Activated CD4-positive, alpha-beta memory T cell treated with anti-CD3 and anti-CD28 coated beads for 36 hours (primary cell): ENCODE results near the gene GDAP1L1. TPM values are rescaled to one million over a fixed set of nuclear protein-coding genes. Genes with fewer than 3 reads are reported as not detected.
"Not testable (repeated sequence)": the region's sequence is repeated elsewhere in the genome, so short reads cannot be mapped to it uniquely, and the experiment has no call there.

Source experiments
- CTCF ChIA-PET: fragments of 350-600 bp; sonication (Branson Sonifier 250); formaldehyde crosslinking; loops from one replicate; lab custom pipeline; 2021; ENCODE audit warnings: antibody characterized with exemption, inconsistent platforms; lab: Charles Lee
- POLR2A ChIA-PET: fragments of 350-600 bp; sonication (Branson Sonifier 250); formaldehyde crosslinking; loops from one replicate; lab custom pipeline; 2021; ENCODE audit warnings: antibody characterized with exemption; lab: Charles Lee
- DNase-seq: peaks from one replicate; pipeline ENCODE4 v3.0.0-alpha.2; 2020
- H3K27ac Mint-ChIP-seq: one replicate; pipeline ENCODE4 v1.8.0; 2021; ENCODE audit warnings: mixed read lengths
- H3K27me3 Mint-ChIP-seq: one replicate; pipeline ENCODE4 v1.8.0; 2021; ENCODE audit warnings: mixed read lengths
- H3K36me3 Mint-ChIP-seq: one replicate; pipeline ENCODE4 v1.8.0; 2021; ENCODE audit warnings: mixed read lengths
- H3K4me1 Mint-ChIP-seq: one replicate; pipeline ENCODE4 v1.8.0; 2021; ENCODE audit warnings: low read depth, mixed read lengths
- H3K4me3 Mint-ChIP-seq: one replicate; pipeline ENCODE4 v1.8.0; 2021; ENCODE audit warnings: mild to moderate bottlenecking, mixed read lengths
- H3K9me3 Mint-ChIP-seq: one replicate; pipeline ENCODE4 v1.8.0; 2021; ENCODE audit warnings: mixed read lengths
- intact Hi-C: fragments of 100-400 bp; cut with micrococcal nuclease; formaldehyde crosslinking; loops from one replicate; pipeline ENCODE4 v1.15.1; 2023
- total RNA-seq, 2 experiments: library from RNA; stranded (reverse); gene quantifications; one replicate each; pipeline ENCODE4 v1.2.3, GENCODE V29; 2021

Gene GDAP1L1
- total RNA-seq, 2 experiments from 2014 or later = not detected

- Mint-ChIP-seq H3K4me1 (peaks cover 18% of the 10 kb centered on the region), H3K4me3 (peak overlapping the region; percentile 87), H3K27ac (peak overlapping the region; percentile 72), H3K27me3 (no peaks in the 10 kb centered on the region), H3K9me3 (no peaks in the 10 kb centered on the region), H3K36me3 (peaks cover 1% of the 10 kb centered on the region)
- DNase-seq = no peak
- intact Hi-C loops = loop anchor here (2.0 to 5.0 kb wide), 2 partner anchors 77 to 193 kb away; no protein-coding TSS in a partner anchor
- ChIA-PET CTCF (interaction anchor here (0.9 to 10.4 kb wide), 20 partner anchors 8 to 299 kb away, joined by 3 to 453 read pairs (median 5); partner anchors contain the start of gene OSER1), POLR2A (interaction anchor here (1.6 to 2.7 kb wide), 2 partner anchors 92 to 98 kb away, joined by 6 to 21 read pairs; no protein-coding TSS in a partner anchor)
These were observed 62.9 kb downstream of the GDAP1L1 start for GRCh38 chr20:44309763-44310663.

- no peaks in the 10 kb centered on the region for H3K9me3 Mint-ChIP-seq
- peak; percentile 98 for DNase-seq
- ChIA-PET CTCF (interaction anchor here (0.6 to 10.4 kb wide), 34 partner anchors 9 to 721 kb away, joined by 3 to 453 read pairs (median 4); partner anchors contain the start of genes GDAP1L1, IFT52 and OSER1), POLR2A (interaction anchor here (0.6 to 2.7 kb wide), 5 partner anchors 14 to 103 kb away, joined by 3 to 21 read pairs (median 5); no protein-coding TSS in a partner anchor)
- peak within 1 kb of the TSS; percentile 87 for H3K4me3 Mint-ChIP-seq
- no peaks in the 10 kb centered on the region for H3K36me3 Mint-ChIP-seq
- intact Hi-C loops = loop anchor here (1.0 to 5.0 kb wide), 3 partner anchors 76 to 194 kb away; no protein-coding TSS in a partner anchor
- peak within 1 kb of the TSS; percentile 76 for H3K27ac Mint-ChIP-seq
- H3K27me3 Mint-ChIP-seq = no peaks in the 10 kb centered on the region
- H3K4me1 Mint-ChIP-seq = peaks cover 18% of the 10 kb centered on the region
These were observed 63.8 kb downstream of the GDAP1L1 start, which contains the start of gene FITM2 for GRCh38 chr20:44310664-44311639. Gene FITM2, minus strand, starts transcription at chr20:44311202. Its CDS starts 54 bp downstream, at chr20:44311148.

GRCh38 chr20:44314870-44315269 is 67.8 kb downstream of the GDAP1L1 start:
- ChIA-PET CTCF (interaction anchor here (10.4 kb wide), 1 partner anchor 99 kb away, joined by 453 read pairs; no protein-coding TSS in a partner anchor), POLR2A (interaction anchor here (0.6 to 0.7 kb wide), 2 partner anchors 85 to 103 kb away, joined by 3 to 4 read pairs; no protein-coding TSS in a partner anchor)
- no peak for DNase-seq
- H3K9me3 Mint-ChIP-seq = no peaks in the 10 kb centered on the region
- peaks cover 11% of the 10 kb centered on the region for H3K4me1 Mint-ChIP-seq
- no peaks in the 10 kb centered on the region for H3K36me3 Mint-ChIP-seq
- no peak overlapping the region for H3K4me3 Mint-ChIP-seq
- no peak overlapping the region for H3K27ac Mint-ChIP-seq
- intact Hi-C loops = loop anchor here (5.0 kb wide), 1 partner anchor 72 kb away; no protein-coding TSS in a partner anchor
- H3K27me3 Mint-ChIP-seq = no peaks in the 10 kb centered on the region

DNA sequence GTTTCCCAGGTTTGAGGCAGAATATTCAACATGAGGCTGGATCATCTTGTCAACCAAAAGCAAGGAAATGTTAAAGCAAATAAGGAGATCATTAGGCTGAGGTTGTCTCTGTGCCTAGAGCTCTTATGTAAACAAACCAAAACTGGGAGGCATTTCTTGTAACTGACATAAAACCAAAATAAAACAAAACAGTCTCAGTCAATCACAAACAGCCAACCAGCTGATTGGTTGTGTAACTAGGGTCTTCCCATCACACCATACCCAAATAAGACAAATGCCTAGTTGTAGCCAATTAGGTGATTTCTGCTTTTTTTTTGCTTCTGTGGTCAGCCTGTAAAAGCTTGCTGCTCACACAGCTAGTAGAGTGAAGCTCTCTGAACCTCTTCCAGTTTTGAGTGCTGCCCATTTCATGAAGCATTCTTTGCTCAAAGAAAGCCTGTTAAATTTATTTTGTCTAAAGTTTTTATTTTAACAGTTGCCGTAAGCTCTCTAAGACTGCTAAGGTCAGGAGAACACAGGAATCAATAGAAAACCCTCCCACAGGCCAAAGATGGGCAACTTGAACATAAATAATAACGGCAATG is 72.8 kb downstream of the GDAP1L1 start:
- ChIA-PET CTCF (interaction anchor here (0.7 to 3.9 kb wide), 5 partner anchors 9 to 178 kb away, joined by 3 to 14 read pairs (median 4); partner anchors contain the start of gene FITM2), POLR2A (no interaction called here)
- H3K4me3 Mint-ChIP-seq = no peak overlapping the region

DNA sequence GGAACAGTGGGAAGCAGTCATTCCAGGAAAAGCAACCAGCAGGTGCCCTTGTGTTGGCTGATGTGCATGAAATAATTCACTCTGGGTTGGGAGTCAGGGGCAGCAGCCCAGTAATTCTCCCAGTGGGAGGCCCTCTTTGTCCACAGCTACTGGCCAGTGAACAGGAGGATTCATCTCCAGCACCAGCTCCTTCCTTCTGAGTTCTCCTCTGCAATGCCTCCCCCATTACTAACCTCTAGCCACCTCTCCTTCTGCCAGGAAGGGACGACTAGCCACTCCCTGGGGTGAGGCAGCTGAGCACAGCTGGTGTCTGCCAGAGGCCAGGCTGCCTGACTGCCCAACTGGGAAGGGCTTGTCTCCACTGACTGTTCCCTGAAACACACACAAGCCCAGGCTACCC is 77.2 kb downstream of the GDAP1L1 start:
- no peaks in the 10 kb centered on the region for H3K4me1 Mint-ChIP-seq
- CTCF ChIA-PET = interaction anchor here (1.0 to 3.2 kb wide), 3 partner anchors 14 to 208 kb away, joined by 3 to 11 read pairs (median 4); partner anchors contain the start of gene FITM2
- no peaks in the 10 kb centered on the region for H3K9me3 Mint-ChIP-seq
- no peak overlapping the region for H3K27ac Mint-ChIP-seq
- H3K36me3 Mint-ChIP-seq = no peaks in the 10 kb centered on the region
- DNase-seq = no peak
- POLR2A ChIA-PET = interaction anchor here (1.2 kb wide), 1 partner anchor 14 kb away, joined by 4 read pairs; no protein-coding TSS in a partner anchor
- no peak overlapping the region for H3K4me3 Mint-ChIP-seq
- H3K27me3 Mint-ChIP-seq = peaks cover 3% of the 10 kb centered on the region
- intact Hi-C loops = no loop called here

More for the DNA sequence above, 72.8 kb downstream of the GDAP1L1 start:
- Mint-ChIP-seq H3K27ac (no peak overlapping the region), H3K36me3 (no peaks in the 10 kb centered on the region), H3K9me3 (no peaks in the 10 kb centered on the region), H3K27me3 (peaks cover 1% of the 10 kb centered on the region), H3K4me1 (no peaks in the 10 kb centered on the region)
- intact Hi-C loops = no loop called here
- DNase-seq = no peak

GRCh38 chr20:44326391-44327159 is 79.5 kb downstream of the GDAP1L1 start:
- Mint-ChIP-seq H3K4me1 (no peaks in the 10 kb centered on the region), H3K4me3 (no peak overlapping the region), H3K36me3 (no peaks in the 10 kb centered on the region), H3K27me3 (peaks cover 5% of the 10 kb centered on the region), H3K9me3 (no peaks in the 10 kb centered on the region), H3K27ac (no peak overlapping the region)
- CTCF ChIA-PET = interaction anchor here (0.7 to 3.2 kb wide), 6 partner anchors 14 to 111 kb away, joined by 3 to 14 read pairs (median 6); partner anchors contain the start of gene FITM2
- POLR2A ChIA-PET = interaction anchor here (1.0 kb wide), 1 partner anchor 14 kb away, joined by 3 read pairs; no protein-coding TSS in a partner anchor
- intact Hi-C loops = no loop called here
- DNase-seq = peak; percentile 37

DNA sequence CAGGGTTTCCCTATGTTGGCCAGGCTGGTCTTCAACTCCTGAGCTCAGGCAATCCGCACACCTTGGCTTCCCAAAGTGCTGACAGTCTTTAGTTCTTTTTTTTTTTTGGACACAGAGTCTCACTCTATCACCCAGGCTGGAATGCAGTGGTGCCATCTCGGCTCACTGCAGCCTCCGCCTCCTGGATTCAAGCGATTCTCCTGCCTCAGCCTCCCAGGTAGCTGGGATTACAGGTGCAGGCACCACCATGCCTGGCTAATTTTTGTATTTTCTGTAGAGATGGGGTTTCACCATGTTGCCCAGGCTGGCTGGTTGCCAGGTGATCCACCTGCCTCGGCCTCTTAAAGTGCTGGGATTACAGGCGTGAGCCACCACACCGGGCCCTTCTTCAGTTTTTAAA is 80.6 kb downstream of the GDAP1L1 start:
- H3K4me1 Mint-ChIP-seq, intact Hi-C loops, H3K27ac Mint-ChIP-seq, H3K27me3 Mint-ChIP-seq, POLR2A ChIA-PET, H3K9me3 Mint-ChIP-seq, H3K36me3 Mint-ChIP-seq, DNase-seq, H3K4me3 Mint-ChIP-seq: not testable (repeated sequence)
- CTCF ChIA-PET = interaction anchor here (1.9 to 3.2 kb wide), 2 partner anchors 17 to 110 kb away, joined by 10 to 14 read pairs; partner anchors contain the start of gene FITM2

DNA sequence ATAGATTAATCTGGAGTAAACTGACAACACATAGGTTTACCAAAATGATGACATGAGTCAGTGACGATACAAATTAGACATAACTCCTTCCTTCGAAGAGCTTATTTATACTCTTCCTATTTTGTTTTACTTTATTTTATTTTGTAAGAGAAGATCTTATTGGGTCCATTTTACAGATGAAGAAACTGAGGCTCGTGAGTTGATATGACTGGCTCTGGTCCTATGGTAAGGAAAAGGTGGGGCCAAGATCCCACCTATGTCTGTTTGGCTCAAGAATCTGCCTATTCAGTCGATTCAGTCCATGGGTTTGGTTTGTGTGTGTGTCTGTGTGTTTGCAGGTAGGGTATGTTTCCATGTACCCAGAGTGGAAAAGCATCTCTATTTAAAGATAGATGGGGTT is 81.3 kb downstream of the GDAP1L1 start:
- intact Hi-C loops = no loop called here
- no peaks in the 10 kb centered on the region for H3K36me3 Mint-ChIP-seq
- no peak for DNase-seq
- no peaks in the 10 kb centered on the region for H3K4me1 Mint-ChIP-seq
- H3K27me3 Mint-ChIP-seq = peaks cover 5% of the 10 kb centered on the region
- H3K4me3 Mint-ChIP-seq = no peak overlapping the region
- no peaks in the 10 kb centered on the region for H3K9me3 Mint-ChIP-seq
- ChIA-PET CTCF (interaction anchor here (1.9 to 3.2 kb wide), 2 partner anchors 18 to 111 kb away, joined by 10 to 14 read pairs; partner anchors contain the start of gene FITM2), POLR2A (no interaction called here)
- H3K27ac Mint-ChIP-seq = no peak overlapping the region
